SK-N-SH (cell line): ENCODE measurements around the gene ELMO1. TPM values are rescaled to one million over a fixed set of nuclear protein-coding genes. Genes with fewer than 3 reads are reported as not detected.

Source experiments
- CTCF ChIA-PET: fragments of 300-600, 350-600 bp; formaldehyde crosslinking; extraction: SDS; loops from one replicate; lab custom pipeline; 2021; lab: Yijun Ruan, JAX
- POLR2A ChIA-PET: fragments of 350-600 bp; sonication (Branson Sonifier 250); formaldehyde crosslinking; extraction: SDS; loops from one replicate; lab custom pipeline; 2020; ENCODE audit warnings: antibody characterized with exemption, inconsistent platforms; lab: Yijun Ruan, JAX
- DNase-seq: peaks from one replicate; pipeline ENCODE4 v3.0.0; 2012
- H2AFZ ChIP-seq: fragments of 200-600 bp; sonication (generic); 2 replicates; pipeline ENCODE4 v1.8.1; 2016; ENCODE audit warnings: antibody characterized with exemption, mild to moderate bottlenecking, low read depth
- H3F3A ChIP-seq: fragments of 200-600 bp; sonication (generic); replicated peaks from 2 replicates; pipeline ENCODE3; 2016; ENCODE audit warnings: antibody characterized with exemption, mild to moderate bottlenecking; ENCODE audit not compliant: insufficient read depth
- H3K27ac ChIP-seq, 2 experiments: fragments of 200-500 bp in 1 of 2; fragments of 200-600 bp in 1 of 2; sonication (Bioruptor generic) in 1 of 2; sonication (generic), shearing (Covaris generic) in 1 of 2; 2 replicates each; pipeline versions ENCODE4 v1.5.1 to v1.6.1; 2014 to 2016; ENCODE audit warnings: low read depth in 2 of 2, inconsistent platforms in 1 of 2, low read length in 1 of 2, mild to moderate bottlenecking in 1 of 2, mixed read lengths in 1 of 2
- H3K27me3 ChIP-seq: fragments of 200-600 bp; sonication (generic), shearing (Covaris generic); 2 replicates; pipeline ENCODE4 v1.6.1; 2016; ENCODE audit warnings: mixed run types; ENCODE audit not compliant: insufficient read depth
- H3K36me3 ChIP-seq, 2 experiments: fragments of 200-500 bp in 1 of 2; fragments of 200-600 bp in 1 of 2; sonication (Bioruptor generic) in 1 of 2; sonication (generic) in 1 of 2; replicated peaks in 1 of 2; 2 replicates each; pipeline versions ENCODE3 to v1.5.1; 2014 to 2016; ENCODE audit warnings: low read length in 1 of 2, mild to moderate bottlenecking in 1 of 2; ENCODE audit not compliant: insufficient read depth in 2 of 2, control insufficient read depth in 1 of 2
- H3K4me1 ChIP-seq, 2 experiments: fragments of 200-500 bp in 1 of 2; fragments of 200-600 bp in 1 of 2; sonication (Bioruptor generic) in 1 of 2; sonication (generic), shearing (Covaris generic) in 1 of 2; 2 replicates each; pipeline versions ENCODE4 v1.5.1 to v1.6.1; 2014 to 2016; ENCODE audit warnings: low read depth in 1 of 2, low read length in 1 of 2, mixed run types in 1 of 2; ENCODE audit not compliant: insufficient read depth in 2 of 2, control insufficient read depth in 1 of 2
- H3K4me2 ChIP-seq: fragments of 200-600 bp; sonication (generic), shearing (Covaris generic); 2 replicates; pipeline ENCODE4 v1.6.1; 2017; ENCODE audit warnings: mixed run types
- H3K4me3 ChIP-seq, 2 experiments: fragments of 200-500 bp in 1 of 2; fragments of 200-600 bp in 1 of 2; sonication (Bioruptor generic) in 1 of 2; sonication (generic), shearing (Covaris generic) in 1 of 2; 2 replicates each; pipeline versions ENCODE4 v1.5.1 to v1.8.1; 2014 to 2016; ENCODE audit warnings: low read depth in 2 of 2, inconsistent platforms in 1 of 2, low read length in 1 of 2, mild to moderate bottlenecking in 1 of 2, mixed read lengths in 1 of 2, moderate library complexity in 1 of 2
- H3K79me2 ChIP-seq: fragments of 200-600 bp; sonication (generic); 2 replicates; pipeline ENCODE4 v1.8.1; 2017; ENCODE audit warnings: mild to moderate bottlenecking; ENCODE audit not compliant: insufficient read depth
- H3K9ac ChIP-seq: fragments of 200-600 bp; sonication (generic); 2 replicates; pipeline ENCODE4 v1.6.1; 2017; ENCODE audit warnings: mixed run types
- H3K9me2 ChIP-seq: fragments of 200-600 bp; sonication (generic); 2 replicates; pipeline ENCODE4 v1.6.1; 2017; ENCODE audit warnings: mixed run types
- H3K9me3 ChIP-seq: fragments of 200-600 bp; sonication (generic); 2 replicates; pipeline ENCODE4 v1.6.1; 2017; ENCODE audit warnings: mixed run types, mild to moderate bottlenecking, moderate library complexity
- H4K20me1 ChIP-seq: fragments of 200-600 bp; sonication (generic); 2 replicates; pipeline ENCODE4 v1.6.1; 2017; ENCODE audit warnings: mild to moderate bottlenecking, mixed run types; ENCODE audit not compliant: insufficient read depth
- CTCF ChIP-seq: fragments of 200-600 bp; sonication (generic); IDR thresholded peaks from 2 replicates; pipeline ENCODE4 v1.6.1; 2017; ENCODE audit warnings: antibody characterized with exemption, mild to moderate bottlenecking, moderate library complexity
- ELF1 ChIP-seq: IDR thresholded peaks from 2 replicates; pipeline ENCODE4 v1.4.0; 2012
- EP300 ChIP-seq, 2 experiments: IDR thresholded peaks; 2 replicates each; pipeline versions ENCODE4 v1.4.0 to v1.6.1; 2012; ENCODE audit warnings: borderline replicate concordance in 1 of 2, low read depth in 1 of 2, low read length in 1 of 2
- EZH2phosphoT487 ChIP-seq: fragments of 200-600 bp; sonication (generic); IDR thresholded peaks from 2 replicates; pipeline ENCODE4 v1.6.1; 2017; ENCODE audit warnings: low read depth, mixed run types, mild to moderate bottlenecking, antibody characterized with exemption, moderate library complexity, borderline replicate concordance
- FOSL2 ChIP-seq: IDR thresholded peaks from 2 replicates; pipeline ENCODE4 v1.4.0; 2012; ENCODE audit warnings: low read depth, mild to moderate bottlenecking, moderate library complexity, borderline replicate concordance
- FOXJ3 ChIP-seq: sonication (generic); formaldehyde crosslinking; IDR thresholded peaks from 2 replicates; pipeline ENCODE4 v1.5.1; 2020; ENCODE audit warnings: mild to moderate bottlenecking, missing genetic modification reagents
- GATA2 ChIP-seq: sonication (generic); formaldehyde crosslinking; IDR thresholded peaks from 2 replicates; pipeline ENCODE4 v1.5.0; 2020; ENCODE audit warnings: mild to moderate bottlenecking, missing genetic modification reagents
- IRF3 ChIP-seq: fragments of 150-350 bp; IDR thresholded peaks from 2 replicates; pipeline ENCODE4 v1.6.1; 2016; ENCODE audit warnings: mild to moderate bottlenecking, low read depth, low read length
- MEF2A ChIP-seq: IDR thresholded peaks from 2 replicates; pipeline ENCODE4 v1.4.0; 2012; ENCODE audit warnings: low read depth, borderline replicate concordance
- MXI1 ChIP-seq: IDR thresholded peaks from 2 replicates; pipeline ENCODE4 v1.6.1; 2012; ENCODE audit warnings: mild to moderate bottlenecking, low read depth, low read length, improper control_type of control experiment
- NFIC ChIP-seq: IDR thresholded peaks from 2 replicates; pipeline ENCODE4 v1.4.0; 2012; ENCODE audit warnings: borderline replicate concordance
- NRF1 ChIP-seq: IDR thresholded peaks from 2 replicates; pipeline ENCODE4 v1.6.1; 2012; ENCODE audit warnings: low read depth, mild to moderate bottlenecking, low read length
- RAD21 ChIP-seq: IDR thresholded peaks from 2 replicates; pipeline ENCODE4 v1.6.1; 2012; ENCODE audit warnings: mild to moderate bottlenecking, low read length
- REST ChIP-seq: IDR thresholded peaks from 2 replicates; pipeline ENCODE4 v1.6.1; 2012; ENCODE audit warnings: mild to moderate bottlenecking, low read depth, low read length, moderate library complexity
- SMC3 ChIP-seq: IDR thresholded peaks from 2 replicates; pipeline ENCODE4 v1.6.1; 2012; ENCODE audit warnings: low read depth, low read length, improper control_type of control experiment
- TAF1 ChIP-seq: IDR thresholded peaks from 2 replicates; pipeline ENCODE4 v1.6.1; 2012; ENCODE audit warnings: low read depth, mild to moderate bottlenecking, low read length, moderate library complexity, borderline replicate concordance
- TCF12 ChIP-seq: IDR thresholded peaks from 2 replicates; pipeline ENCODE4 v1.4.0; 2012
- TEAD4 ChIP-seq: IDR thresholded peaks from 2 replicates; pipeline ENCODE4 v1.4.0; 2012; ENCODE audit warnings: mild to moderate bottlenecking, borderline replicate concordance; ENCODE audit not compliant: insufficient read depth
- WGBS: methylation state at CpG from one replicate; pipeline ENCODE4 v1.1.6; 2017; ENCODE audit warnings: low lambda C conversion rate; 5-methylcytosine and 5-hydroxymethylcytosine counted together
- polyA plus RNA-seq, 3 experiments: library from polyadenylated mRNA; depleted of rRNA; stranded (reverse); fragments of >200 nt; gene quantifications; 2 replicates each; pipeline ENCODE4 v1.2.3, GENCODE V29; 2012
- TF ChIP-seq, protein P1 (sequence below): IDR thresholded peaks from 2 replicates; pipeline ENCODE4 v1.4.0; 2012; ENCODE audit warnings: low read depth
- TF ChIP-seq, protein P2 (sequence below): fragments of 150-350 bp; IDR thresholded peaks from 2 replicates; pipeline ENCODE4 v1.6.1; 2017; ENCODE audit warnings: antibody characterized with exemption, low read length, low read depth, borderline replicate concordance

The ELMO1 gene
- polyA plus RNA-seq, 1 of the 3 experiments (the other 2 are of a cell fraction) = 0.64 TPM

- TF ChIP-seq REST (no peak), NRF1 (no peak), CTCF (no peak)
- TF ChIP-seq, protein P1, sequence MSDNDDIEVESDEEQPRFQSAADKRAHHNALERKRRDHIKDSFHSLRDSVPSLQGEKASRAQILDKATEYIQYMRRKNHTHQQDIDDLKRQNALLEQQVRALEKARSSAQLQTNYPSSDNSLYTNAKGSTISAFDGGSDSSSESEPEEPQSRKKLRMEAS = no peak
- TF ChIP-seq, protein P2, sequence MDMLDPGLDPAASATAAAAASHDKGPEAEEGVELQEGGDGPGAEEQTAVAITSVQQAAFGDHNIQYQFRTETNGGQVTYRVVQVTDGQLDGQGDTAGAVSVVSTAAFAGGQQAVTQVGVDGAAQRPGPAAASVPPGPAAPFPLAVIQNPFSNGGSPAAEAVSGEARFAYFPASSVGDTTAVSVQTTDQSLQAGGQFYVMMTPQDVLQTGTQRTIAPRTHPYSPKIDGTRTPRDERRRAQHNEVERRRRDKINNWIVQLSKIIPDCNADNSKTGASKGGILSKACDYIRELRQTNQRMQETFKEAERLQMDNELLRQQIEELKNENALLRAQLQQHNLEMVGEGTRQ = no peak
Measured at GRCh38 chr7:36966636-36967035, 482.0 kb downstream of the ELMO1 start (continued).

GRCh38 chr7:36966039-36966438 lies 482.6 kb downstream of the ELMO1 start:
- 11% methylated on average over 3 of the region's 3 CpGs for WGBS
- no peaks in the 10 kb centered on the region for H3K79me2 ChIP-seq
- H3K4me3 ChIP-seq = no peak overlapping the region; a peak in 2 of 4 replicates
- CTCF ChIA-PET = no interaction called here
- no peaks in the 10 kb centered on the region for H3K36me3 ChIP-seq
- H3K9ac ChIP-seq = no peak overlapping the region
- TF ChIP-seq TCF12 (no peak), NFIC (no peak), IRF3 (no peak), GATA2 (CRISPR knock-in tag) (no peak), EP300 (IDR thresholded peaks at IDR 0.05; ENCODE audit: borderline replicate concordance in 1 of 2, low read depth in 1 of 2, low read length in 1 of 2) (no peak), EZH2phosphoT487 (no peak), FOSL2 (no peak), TAF1 (no peak), MXI1 (no peak), MEF2A (no peak), SMC3 (no peak), RAD21 (no peak; the same call in 1 of the 2 replicates), TEAD4 (no peak), NRF1 (no peak), FOXJ3 (CRISPR knock-in tag) (no peak), ELF1 (no peak)
- no peaks in the 10 kb centered on the region for H3K27me3 ChIP-seq
- POLR2A ChIA-PET = no interaction called here
- H3K27ac ChIP-seq = peak overlapping the region; percentile 26 to 99; a peak in 3 of 4 replicates
- no peaks in the 10 kb centered on the region for H3K9me2 ChIP-seq
- 0 out of 2 replicates have a peak, but pooled peaks cover 3% of the 10 kb centered on the region for H3K9me3 ChIP-seq
- H3K4me2 ChIP-seq = no peak overlapping the region
- no peaks in the 10 kb centered on the region for H4K20me1 ChIP-seq
- no peak overlapping the region for H2AFZ ChIP-seq
- no peak for DNase-seq
- H3K4me1 ChIP-seq = peaks cover 0 to 32% of the 10 kb centered on the region in 2 experiments; a peak in 2 of 4 replicates
- H3F3A ChIP-seq = no peaks in the 10 kb centered on the region
